Activated naive CD4-positive, alpha-beta T cell treated with anti-CD3 and anti-CD28 coated beads, Interleukin-2, amount 50 U/mL, for 24 hours (primary cell): ENCODE measurements around the gene SNRPB.

Experiments
- H3K27ac Mint-ChIP-seq: one replicate; pipeline ENCODE4 v1.8.0; 2021; ENCODE audit warnings: mild to moderate bottlenecking, mixed read lengths
- H3K27me3 Mint-ChIP-seq: one replicate; pipeline ENCODE4 v1.8.0; 2021; ENCODE audit warnings: mixed read lengths
- H3K36me3 Mint-ChIP-seq: one replicate; pipeline ENCODE4 v1.8.0; 2021; ENCODE audit warnings: mixed read lengths
- H3K4me1 Mint-ChIP-seq: one replicate; pipeline ENCODE4 v1.8.0; 2021; ENCODE audit warnings: mixed read lengths
- H3K4me3 Mint-ChIP-seq: one replicate; pipeline ENCODE4 v1.8.0; 2021; ENCODE audit warnings: mild to moderate bottlenecking, mixed read lengths
- H3K9me3 Mint-ChIP-seq: one replicate; pipeline ENCODE4 v1.8.0; 2021; ENCODE audit warnings: mixed read lengths

The SNRPB gene

GRCh38 chr20:2458919-2459499 is 11.6 kb downstream of the SNRPB start:
- no peak overlapping the region for H3K4me3 Mint-ChIP-seq
- peak overlapping the region; percentile 30 for H3K27ac Mint-ChIP-seq
- H3K4me1 Mint-ChIP-seq = peaks cover 32% of the 10 kb centered on the region
- H3K9me3 Mint-ChIP-seq = no peaks in the 10 kb centered on the region
- H3K36me3 Mint-ChIP-seq = peaks cover 26% of the 10 kb centered on the region
- H3K27me3 Mint-ChIP-seq = no peaks in the 10 kb centered on the region

- H3K36me3 Mint-ChIP-seq = peaks cover 14% of the 10 kb centered on the region
- no peaks in the 10 kb centered on the region for H3K9me3 Mint-ChIP-seq
- no peaks in the 10 kb centered on the region for H3K27me3 Mint-ChIP-seq
- peak overlapping the region; percentile 43 for H3K4me3 Mint-ChIP-seq
- peak overlapping the region; percentile 90 for H3K27ac Mint-ChIP-seq
- peaks cover 33% of the 10 kb centered on the region for H3K4me1 Mint-ChIP-seq
These were observed 14.7 kb downstream of the SNRPB start for GRCh38 chr20:2455771-2456497.

GRCh38 chr20:2453792-2454191 is 16.8 kb downstream of the SNRPB start:
- Mint-ChIP-seq H3K4me1 (peaks cover 42% of the 10 kb centered on the region), H3K27me3 (no peaks in the 10 kb centered on the region), H3K27ac (peak overlapping the region; percentile 47), H3K4me3 (no peak overlapping the region), H3K36me3 (peaks cover 4% of the 10 kb centered on the region), H3K9me3 (no peaks in the 10 kb centered on the region)

- no peak overlapping the region for H3K27ac Mint-ChIP-seq
- no peaks in the 10 kb centered on the region for H3K27me3 Mint-ChIP-seq
- no peaks in the 10 kb centered on the region for H3K9me3 Mint-ChIP-seq
- no peak overlapping the region for H3K4me3 Mint-ChIP-seq
- H3K36me3 Mint-ChIP-seq = peaks cover 1% of the 10 kb centered on the region
- H3K4me1 Mint-ChIP-seq = peaks cover 48% of the 10 kb centered on the region
These were observed 18.5 kb downstream of the SNRPB start for GRCh38 chr20:2451939-2452732.

GRCh38 chr20:2451422-2451821 is 19.2 kb downstream of the SNRPB start:
- Mint-ChIP-seq H3K27me3 (no peaks in the 10 kb centered on the region), H3K27ac (no peak overlapping the region), H3K4me3 (no peak overlapping the region), H3K4me1 (peaks cover 41% of the 10 kb centered on the region), H3K36me3 (peaks cover 4% of the 10 kb centered on the region), H3K9me3 (no peaks in the 10 kb centered on the region)

- peaks cover 4% of the 10 kb centered on the region for H3K36me3 Mint-ChIP-seq
- peaks cover 28% of the 10 kb centered on the region for H3K4me1 Mint-ChIP-seq
- no peaks in the 10 kb centered on the region for H3K9me3 Mint-ChIP-seq
- peak overlapping the region; percentile 10 for H3K27ac Mint-ChIP-seq
- H3K27me3 Mint-ChIP-seq = no peaks in the 10 kb centered on the region
- no peak overlapping the region for H3K4me3 Mint-ChIP-seq
These were observed 21.2 kb downstream of the SNRPB start for GRCh38 chr20:2449386-2449785.

GRCh38 chr20:2446845-2447244 is 23.7 kb downstream of the SNRPB start:
- H3K27ac Mint-ChIP-seq = no peak overlapping the region
- H3K9me3 Mint-ChIP-seq = no peaks in the 10 kb centered on the region
- H3K27me3 Mint-ChIP-seq = no peaks in the 10 kb centered on the region
- no peak overlapping the region for H3K4me3 Mint-ChIP-seq
- peaks cover 21% of the 10 kb centered on the region for H3K4me1 Mint-ChIP-seq
- H3K36me3 Mint-ChIP-seq = peaks cover 2% of the 10 kb centered on the region

GRCh38 chr20:2431185-2431584 is 39.4 kb downstream of the SNRPB start:
- Mint-ChIP-seq H3K27ac (no peak overlapping the region), H3K4me3 (no peak overlapping the region), H3K36me3 (no peaks in the 10 kb centered on the region), H3K27me3 (peaks cover 11% of the 10 kb centered on the region), H3K9me3 (no peaks in the 10 kb centered on the region), H3K4me1 (no peaks in the 10 kb centered on the region)

GRCh38 chr20:2430538-2430937 is 40.1 kb downstream of the SNRPB start:
- Mint-ChIP-seq H3K27ac (no peak overlapping the region), H3K4me1 (no peaks in the 10 kb centered on the region), H3K4me3 (no peak overlapping the region), H3K36me3 (no peaks in the 10 kb centered on the region), H3K9me3 (no peaks in the 10 kb centered on the region), H3K27me3 (peaks cover 11% of the 10 kb centered on the region)

GRCh38 chr20:2429051-2429450 is 41.5 kb downstream of the SNRPB start:
- H3K36me3 Mint-ChIP-seq = no peaks in the 10 kb centered on the region

GRCh38 chr20:2421247-2421646 is 49.3 kb downstream of the SNRPB start:
- no peaks in the 10 kb centered on the region for H3K4me1 Mint-ChIP-seq

More at GRCh38 chr20:2429051-2429450, 41.5 kb downstream of the SNRPB start:
- no peaks in the 10 kb centered on the region for H3K4me1 Mint-ChIP-seq
- H3K9me3 Mint-ChIP-seq = no peaks in the 10 kb centered on the region
- H3K4me3 Mint-ChIP-seq = no peak overlapping the region
- no peak overlapping the region for H3K27ac Mint-ChIP-seq
- peaks cover 11% of the 10 kb centered on the region for H3K27me3 Mint-ChIP-seq

GRCh38 chr20:2420510-2420909 is 50.1 kb downstream of the SNRPB start:
- Mint-ChIP-seq H3K36me3 (no peaks in the 10 kb centered on the region), H3K4me3 (no peak overlapping the region), H3K27ac (no peak overlapping the region), H3K9me3 (no peaks in the 10 kb centered on the region), H3K27me3 (peaks cover 6% of the 10 kb centered on the region), H3K4me1 (no peaks in the 10 kb centered on the region)

More at GRCh38 chr20:2421247-2421646, 49.3 kb downstream of the SNRPB start:
- no peaks in the 10 kb centered on the region for H3K9me3 Mint-ChIP-seq
- no peak overlapping the region for H3K4me3 Mint-ChIP-seq
- peaks cover 6% of the 10 kb centered on the region for H3K27me3 Mint-ChIP-seq
- no peak overlapping the region for H3K27ac Mint-ChIP-seq
- no peaks in the 10 kb centered on the region for H3K36me3 Mint-ChIP-seq

GRCh38 chr20:2418388-2418787 is 52.2 kb downstream of the SNRPB start:
- H3K27ac Mint-ChIP-seq = no peak overlapping the region
- H3K27me3 Mint-ChIP-seq = peaks cover 9% of the 10 kb centered on the region
- no peak overlapping the region for H3K4me3 Mint-ChIP-seq
- H3K9me3 Mint-ChIP-seq = no peaks in the 10 kb centered on the region
- no peaks in the 10 kb centered on the region for H3K36me3 Mint-ChIP-seq
- H3K4me1 Mint-ChIP-seq = no peaks in the 10 kb centered on the region

- Mint-ChIP-seq H3K4me3 (no peak overlapping the region), H3K27ac (no peak overlapping the region), H3K36me3 (no peaks in the 10 kb centered on the region), H3K4me1 (no peaks in the 10 kb centered on the region), H3K27me3 (peaks cover 10% of the 10 kb centered on the region), H3K9me3 (no peaks in the 10 kb centered on the region)
These were observed 53.4 kb downstream of the SNRPB start for GRCh38 chr20:2417213-2417541.

GRCh38 chr20:2416541-2417212 is 53.9 kb downstream of the SNRPB start:
- Mint-ChIP-seq H3K4me3 (no peak overlapping the region), H3K27ac (no peak overlapping the region), H3K27me3 (peaks cover 11% of the 10 kb centered on the region), H3K36me3 (no peaks in the 10 kb centered on the region), H3K4me1 (no peaks in the 10 kb centered on the region), H3K9me3 (no peaks in the 10 kb centered on the region)
